H1 (cell line): ENCODE measurements around the gene SLC2A11. TPM values are rescaled to one million over a fixed set of nuclear protein-coding genes. Genes with fewer than 3 reads are reported as not detected.
A peak's percentile ranks its signal among the peaks of the same experiment; 100 is the strongest.

Experiments used
- CBX8 ChIP-seq: fragments of 300-800, 300-1000 bp; sonication (generic); IDR thresholded peaks from 2 replicates; pipeline ENCODE4 v1.7.1; 2016; ENCODE audit warnings: low read depth, low read length, borderline replicate concordance
- CHD1 ChIP-seq: IDR thresholded peaks from 2 replicates; pipeline ENCODE4 v1.6.1; 2012; ENCODE audit warnings: low read depth, low read length, improper control_type of control experiment
- CHD2 ChIP-seq: IDR thresholded peaks from 2 replicates; pipeline ENCODE4 v1.6.1; 2012; ENCODE audit warnings: low read length, improper control_type of control experiment
- CREB1 ChIP-seq: IDR thresholded peaks from 2 replicates; pipeline ENCODE4 v1.6.1; 2012; ENCODE audit warnings: inconsistent platforms
- CTBP2 ChIP-seq: IDR thresholded peaks from 2 replicates; pipeline ENCODE4 v1.7.0; 2011; ENCODE audit warnings: borderline replicate concordance, mild to moderate bottlenecking, moderate library complexity, mixed read lengths, low read length; ENCODE audit not compliant: insufficient read depth, insufficient read length
- EZH2 ChIP-seq: fragments of 200-600 bp; sonication (generic); IDR thresholded peaks from 2 replicates; pipeline ENCODE4 v1.7.1; 2012; ENCODE audit warnings: low read depth, mild to moderate bottlenecking, moderate library complexity, low read length, inconsistent platforms; ENCODE audit not compliant: severe bottlenecking
- FOSL1 ChIP-seq: IDR thresholded peaks from 2 replicates; pipeline ENCODE4 v1.6.1; 2011; ENCODE audit warnings: mild to moderate bottlenecking, low read depth, low read length, moderate library complexity; ENCODE audit not compliant: insufficient read depth
- GTF2F1 ChIP-seq: IDR thresholded peaks from 2 replicates; pipeline ENCODE4 v1.6.1; 2012; ENCODE audit warnings: low read depth, low read length, improper control_type of control experiment, borderline replicate concordance
- JUND ChIP-seq: IDR thresholded peaks from 2 replicates; pipeline ENCODE4 v1.6.1; 2011; ENCODE audit warnings: mild to moderate bottlenecking, improper control_type of control experiment, low read length
- KDM4A ChIP-seq: IDR thresholded peaks from one replicate; pipeline ENCODE4 v1.7.1; 2012; ENCODE audit warnings: low read depth, mild to moderate bottlenecking, moderate library complexity, low read length, inconsistent platforms; ENCODE audit not compliant: severe bottlenecking
- NANOG ChIP-seq: IDR thresholded peaks from 2 replicates; pipeline ENCODE4 v1.6.1; 2011; ENCODE audit warnings: low read length, low read depth, mild to moderate bottlenecking, inconsistent platforms; ENCODE audit not compliant: insufficient read depth, poor library complexity, severe bottlenecking
- POLR2AphosphoS5 ChIP-seq: IDR thresholded peaks from 2 replicates; pipeline ENCODE4 v1.6.1; 2011; ENCODE audit warnings: low read depth, low read length
- POU5F1 ChIP-seq: IDR thresholded peaks from 2 replicates; pipeline ENCODE4 v1.6.1; 2011; ENCODE audit warnings: low read depth, mild to moderate bottlenecking, low read length, moderate library complexity
- RBBP5 ChIP-seq: IDR thresholded peaks from 2 replicates; pipeline ENCODE4 v1.7.1; 2012; ENCODE audit warnings: low read depth, mild to moderate bottlenecking, inconsistent platforms, low read length, moderate library complexity, borderline replicate concordance
- RNF2 ChIP-seq: fragments of 200-900, 300-1000 bp; sonication (generic); IDR thresholded peaks from 2 replicates; pipeline ENCODE4 v1.7.1; 2016; ENCODE audit warnings: borderline replicate concordance, low read depth, mild to moderate bottlenecking, antibody characterized with exemption, low read length; ENCODE audit not compliant: poor library complexity, severe bottlenecking; ENCODE audit errors: missing control alignments
- RXRA ChIP-seq: IDR thresholded peaks from 2 replicates; pipeline ENCODE4 v1.6.1; 2011; ENCODE audit warnings: low read depth, mild to moderate bottlenecking, low read length, moderate library complexity; ENCODE audit not compliant: insufficient read depth
- SIX5 ChIP-seq: IDR thresholded peaks from 2 replicates; pipeline ENCODE4 v1.6.1; 2011; ENCODE audit warnings: mild to moderate bottlenecking, low read depth, low read length
- SP1 ChIP-seq: IDR thresholded peaks from 2 replicates; pipeline ENCODE4 v1.6.1; 2011; ENCODE audit warnings: low read depth, low read length
- TAF1 ChIP-seq: IDR thresholded peaks from 2 replicates; pipeline ENCODE4 v1.6.1; 2011; ENCODE audit warnings: mild to moderate bottlenecking, low read depth, low read length
- polyA plus RNA-seq, 7 experiments: library from polyadenylated mRNA; depleted of rRNA in 3 of 7; stranded (reverse) in 5 of 7; unstranded in 2 of 7; fragments of >200 nt in 5 of 7; fragments of 200-250 nt in 2 of 7; gene quantifications; 1 replicate in 5 of 7; 2 replicates in 1 of 7; 4 replicates in 1 of 7; pipeline versions ENCODE4 v1.2.1 to v1.2.3, GENCODE V29; 2011 to 2013; ENCODE audit warnings: missing spikeins in 2 of 7, mixed read lengths in 2 of 7
- total RNA-seq: library from RNA; stranded (reverse); fragmentation: NEBNext Ultra II Directional; extraction: Animal tissue kit (Norgen Biotek cat#: 25700); gene quantifications from 2 replicates; pipeline ENCODE4 v1.2.1, GENCODE V29; 2021
- TF ChIP-seq, protein P1 (sequence below): IDR thresholded peaks from 2 replicates; pipeline ENCODE4 v1.6.1; 2012; ENCODE audit warnings: inconsistent platforms
- TF ChIP-seq, protein P2 (sequence below): IDR thresholded peaks from 2 replicates; pipeline ENCODE4 v1.6.1; 2011; ENCODE audit warnings: low read length, improper control_type of control experiment
- TF ChIP-seq, protein P3 (sequence below): IDR thresholded peaks from 2 replicates; pipeline ENCODE4 v1.6.1; 2012; ENCODE audit warnings: inconsistent platforms

The SLC2A11 gene
- total and polyA plus RNA-seq, 2 of the 8 experiments (the other 6 are each of a cell fraction or from before 2014, with no cell fraction given): 10.7 to 12.5 TPM

DNA sequence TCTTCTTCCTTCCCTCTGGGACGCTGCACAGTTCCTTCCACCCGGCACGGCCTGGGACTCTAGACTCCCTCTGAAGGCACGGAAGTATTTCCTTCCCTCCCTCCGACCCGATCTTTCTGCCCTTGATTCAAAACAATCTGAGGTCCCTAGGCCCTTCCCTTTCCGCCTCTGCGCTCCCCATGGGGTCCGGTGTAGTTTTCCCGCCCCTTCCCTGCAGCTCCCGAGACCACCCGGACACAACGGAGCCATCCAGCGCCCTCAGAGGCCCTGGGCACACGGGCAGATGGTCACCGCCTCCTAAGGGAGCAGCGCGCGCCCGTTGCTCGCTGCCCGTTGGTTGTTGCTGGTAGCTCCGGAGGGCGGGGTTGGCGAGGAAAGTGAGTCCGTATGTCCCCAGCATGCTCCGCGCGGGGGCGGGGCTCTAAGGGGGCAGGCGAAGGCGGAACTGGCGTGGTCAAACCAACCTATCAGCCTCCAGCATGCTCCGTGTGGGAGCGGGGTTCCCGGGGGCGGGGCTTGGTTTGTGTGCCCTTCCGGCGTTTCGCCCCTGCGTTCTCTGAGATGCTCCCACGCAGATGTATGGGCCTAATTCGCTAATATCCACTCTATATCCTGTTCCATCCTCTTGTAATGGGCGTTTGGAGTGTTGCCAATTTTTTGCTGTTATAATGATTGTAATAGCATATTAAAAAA lies 56.1 kb downstream of the SLC2A11 start (continued):
- TF ChIP-seq, protein P1, sequence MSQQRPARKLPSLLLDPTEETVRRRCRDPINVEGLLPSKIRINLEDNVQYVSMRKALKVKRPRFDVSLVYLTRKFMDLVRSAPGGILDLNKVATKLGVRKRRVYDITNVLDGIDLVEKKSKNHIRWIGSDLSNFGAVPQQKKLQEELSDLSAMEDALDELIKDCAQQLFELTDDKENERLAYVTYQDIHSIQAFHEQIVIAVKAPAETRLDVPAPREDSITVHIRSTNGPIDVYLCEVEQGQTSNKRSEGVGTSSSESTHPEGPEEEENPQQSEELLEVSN: peak; percentile 87
- TF ChIP-seq RBBP5 (no peak), GTF2F1 (0 out of 2 replicates have a peak, but pooled peaks have one; percentile 58), CREB1 (peak; percentile 45; the same call in 1 of the 2 replicates), CHD2 (no peak), RNF2 (no peak), CTBP2 (peak; percentile 27), NANOG (no peak), EZH2 (no peak), SIX5 (no peak), CHD1 (no peak), TAF1 (peak; percentile 58), POLR2AphosphoS5 (peak; percentile 72; the same call in 1 of the 2 replicates), KDM4A (peak; percentile 48), CBX8 (no peak), POU5F1 (no peak), FOSL1 (no peak), SP1 (peak; percentile 66), RXRA (no peak), JUND (no peak)
- TF ChIP-seq, protein P2, sequence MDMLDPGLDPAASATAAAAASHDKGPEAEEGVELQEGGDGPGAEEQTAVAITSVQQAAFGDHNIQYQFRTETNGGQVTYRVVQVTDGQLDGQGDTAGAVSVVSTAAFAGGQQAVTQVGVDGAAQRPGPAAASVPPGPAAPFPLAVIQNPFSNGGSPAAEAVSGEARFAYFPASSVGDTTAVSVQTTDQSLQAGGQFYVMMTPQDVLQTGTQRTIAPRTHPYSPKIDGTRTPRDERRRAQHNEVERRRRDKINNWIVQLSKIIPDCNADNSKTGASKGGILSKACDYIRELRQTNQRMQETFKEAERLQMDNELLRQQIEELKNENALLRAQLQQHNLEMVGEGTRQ: 0 out of 2 replicates have a peak, but pooled peaks have one; percentile 3
- TF ChIP-seq, protein P3, sequence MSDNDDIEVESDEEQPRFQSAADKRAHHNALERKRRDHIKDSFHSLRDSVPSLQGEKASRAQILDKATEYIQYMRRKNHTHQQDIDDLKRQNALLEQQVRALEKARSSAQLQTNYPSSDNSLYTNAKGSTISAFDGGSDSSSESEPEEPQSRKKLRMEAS: peak; percentile 86
